Tibial nerve (tissue), 3 donors: ENCODE data around the gene DNASE1L3.

Experiments
- POLR2A ChIP-seq, 2 donors: fragments of 450-650 bp; IDR thresholded peaks; one replicate each; pipeline ENCODE4 v1.6.1; 2017; ENCODE audit warnings: antibody characterized with exemption in 2 of 2, mild to moderate bottlenecking in 2 of 2, moderate library complexity in 2 of 2
- TF ChIP-seq, protein P1 (sequence below), 5 experiments: fragments of 200-600 bp in 3 of 5; fragments of 450-650 bp in 2 of 5; sonication (generic) in 3 of 5; IDR thresholded peaks; one replicate each; pipeline ENCODE4 v1.5.1; 2016 to 2019; ENCODE audit warnings: antibody characterized with exemption in 5 of 5, mild to moderate bottlenecking in 3 of 5, moderate library complexity in 2 of 5

DNA sequence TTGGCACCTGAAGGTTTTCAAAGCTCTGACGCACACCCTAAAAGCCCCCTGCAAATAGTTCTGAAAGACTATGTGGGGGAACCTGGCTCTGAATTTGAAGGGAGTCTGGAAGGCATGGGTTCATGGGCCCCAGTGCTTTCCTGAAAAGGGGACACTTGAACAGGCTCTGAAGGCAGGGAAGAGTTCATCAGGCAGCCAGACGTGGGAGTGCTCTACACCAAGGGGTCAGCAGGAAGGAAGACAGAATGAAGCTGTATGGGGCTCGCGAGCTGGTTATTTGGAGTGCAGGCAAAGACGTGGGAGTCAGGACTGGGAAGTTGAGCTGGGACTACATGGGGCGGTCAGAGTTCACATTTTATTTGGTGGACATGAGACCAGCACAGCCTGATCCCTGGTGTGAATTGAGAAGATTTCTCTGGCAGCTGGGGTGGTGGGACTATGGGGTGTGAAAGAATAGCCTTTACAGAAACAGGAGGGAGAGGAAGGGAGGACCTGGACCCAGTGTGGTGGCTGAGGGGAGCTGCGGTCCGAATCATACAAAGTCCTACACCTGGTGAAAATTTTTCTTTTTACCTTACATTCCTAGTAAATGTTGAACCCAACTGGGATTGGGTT lies 39.4 kb upstream of the DNASE1L3 start:
- TF ChIP-seq, protein P1, sequence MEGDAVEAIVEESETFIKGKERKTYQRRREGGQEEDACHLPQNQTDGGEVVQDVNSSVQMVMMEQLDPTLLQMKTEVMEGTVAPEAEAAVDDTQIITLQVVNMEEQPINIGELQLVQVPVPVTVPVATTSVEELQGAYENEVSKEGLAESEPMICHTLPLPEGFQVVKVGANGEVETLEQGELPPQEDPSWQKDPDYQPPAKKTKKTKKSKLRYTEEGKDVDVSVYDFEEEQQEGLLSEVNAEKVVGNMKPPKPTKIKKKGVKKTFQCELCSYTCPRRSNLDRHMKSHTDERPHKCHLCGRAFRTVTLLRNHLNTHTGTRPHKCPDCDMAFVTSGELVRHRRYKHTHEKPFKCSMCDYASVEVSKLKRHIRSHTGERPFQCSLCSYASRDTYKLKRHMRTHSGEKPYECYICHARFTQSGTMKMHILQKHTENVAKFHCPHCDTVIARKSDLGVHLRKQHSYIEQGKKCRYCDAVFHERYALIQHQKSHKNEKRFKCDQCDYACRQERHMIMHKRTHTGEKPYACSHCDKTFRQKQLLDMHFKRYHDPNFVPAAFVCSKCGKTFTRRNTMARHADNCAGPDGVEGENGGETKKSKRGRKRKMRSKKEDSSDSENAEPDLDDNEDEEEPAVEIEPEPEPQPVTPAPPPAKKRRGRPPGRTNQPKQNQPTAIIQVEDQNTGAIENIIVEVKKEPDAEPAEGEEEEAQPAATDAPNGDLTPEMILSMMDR (IDR thresholded peaks at IDR 0.05) = no peak
- no peak for TF ChIP-seq POLR2A (IDR thresholded peaks at IDR 0.05)
